GM12864 (cell line): ENCODE data around the gene APOBEC2.

ENCODE experiments used
- DNase-seq: peaks from one replicate; pipeline ENCODE4 v3.0.0-alpha.2; 2011; ENCODE audit warnings: low read depth
- H3K4me3 ChIP-seq: 2 replicates; pipeline ENCODE4 v1.5.1; 2011; ENCODE audit warnings: mild to moderate bottlenecking, low read depth, low read length, control low read depth
- TF ChIP-seq, protein P1 (sequence below): IDR thresholded peaks from 2 replicates; pipeline ENCODE4 v1.5.1; 2011; ENCODE audit warnings: low read depth, mild to moderate bottlenecking, moderate library complexity, low read length, control low read depth, inconsistent platforms; ENCODE audit errors: missing control alignments

APOBEC2 gene

DNA sequence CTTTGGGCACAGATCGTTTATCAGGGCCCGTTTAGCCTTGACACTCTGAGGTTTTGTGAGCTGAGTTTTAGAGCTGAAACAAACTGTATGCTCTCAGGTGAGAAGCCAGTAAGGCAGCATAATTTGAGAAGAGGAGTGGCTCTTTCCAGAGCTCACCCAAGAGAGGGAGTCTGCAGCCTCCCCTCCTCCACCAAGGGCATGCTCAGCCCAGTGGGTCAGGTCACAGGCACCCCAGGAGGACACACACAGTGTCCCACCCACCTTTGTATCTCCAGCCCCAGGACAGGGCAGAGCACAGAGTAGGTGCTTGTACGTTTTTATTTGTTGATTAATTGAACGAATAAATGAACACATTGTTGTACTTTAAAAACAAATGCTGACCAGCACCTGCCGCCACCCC lies 7.3 kb upstream of the APOBEC2 start:
- TF ChIP-seq, protein P1, sequence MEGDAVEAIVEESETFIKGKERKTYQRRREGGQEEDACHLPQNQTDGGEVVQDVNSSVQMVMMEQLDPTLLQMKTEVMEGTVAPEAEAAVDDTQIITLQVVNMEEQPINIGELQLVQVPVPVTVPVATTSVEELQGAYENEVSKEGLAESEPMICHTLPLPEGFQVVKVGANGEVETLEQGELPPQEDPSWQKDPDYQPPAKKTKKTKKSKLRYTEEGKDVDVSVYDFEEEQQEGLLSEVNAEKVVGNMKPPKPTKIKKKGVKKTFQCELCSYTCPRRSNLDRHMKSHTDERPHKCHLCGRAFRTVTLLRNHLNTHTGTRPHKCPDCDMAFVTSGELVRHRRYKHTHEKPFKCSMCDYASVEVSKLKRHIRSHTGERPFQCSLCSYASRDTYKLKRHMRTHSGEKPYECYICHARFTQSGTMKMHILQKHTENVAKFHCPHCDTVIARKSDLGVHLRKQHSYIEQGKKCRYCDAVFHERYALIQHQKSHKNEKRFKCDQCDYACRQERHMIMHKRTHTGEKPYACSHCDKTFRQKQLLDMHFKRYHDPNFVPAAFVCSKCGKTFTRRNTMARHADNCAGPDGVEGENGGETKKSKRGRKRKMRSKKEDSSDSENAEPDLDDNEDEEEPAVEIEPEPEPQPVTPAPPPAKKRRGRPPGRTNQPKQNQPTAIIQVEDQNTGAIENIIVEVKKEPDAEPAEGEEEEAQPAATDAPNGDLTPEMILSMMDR = no peak
- DNase-seq = no peak
- H3K4me3 ChIP-seq = no peak overlapping the region

DNA sequence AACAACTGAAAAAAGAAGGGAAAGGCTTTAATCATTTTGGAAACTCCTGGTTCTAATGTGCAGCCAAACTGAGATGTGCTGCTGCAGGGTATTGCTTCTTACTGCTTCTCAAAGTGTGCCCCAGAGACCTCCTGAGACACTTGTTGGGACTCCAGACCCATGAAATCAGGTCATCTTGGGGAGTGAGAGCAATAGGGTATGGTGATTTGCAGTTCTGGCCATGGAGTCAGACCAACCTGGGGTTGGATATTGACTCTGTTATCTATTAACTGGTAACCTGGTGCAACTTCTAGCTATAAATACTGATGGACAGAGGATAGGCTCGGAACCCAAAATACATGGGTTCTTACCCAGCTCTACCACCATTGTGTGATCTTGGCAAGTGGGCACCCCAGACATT lies 6.9 kb upstream of the APOBEC2 start:
- DNase-seq = no peak
- H3K4me3 ChIP-seq = no peak overlapping the region
- TF ChIP-seq, protein P1 = no peak

DNA sequence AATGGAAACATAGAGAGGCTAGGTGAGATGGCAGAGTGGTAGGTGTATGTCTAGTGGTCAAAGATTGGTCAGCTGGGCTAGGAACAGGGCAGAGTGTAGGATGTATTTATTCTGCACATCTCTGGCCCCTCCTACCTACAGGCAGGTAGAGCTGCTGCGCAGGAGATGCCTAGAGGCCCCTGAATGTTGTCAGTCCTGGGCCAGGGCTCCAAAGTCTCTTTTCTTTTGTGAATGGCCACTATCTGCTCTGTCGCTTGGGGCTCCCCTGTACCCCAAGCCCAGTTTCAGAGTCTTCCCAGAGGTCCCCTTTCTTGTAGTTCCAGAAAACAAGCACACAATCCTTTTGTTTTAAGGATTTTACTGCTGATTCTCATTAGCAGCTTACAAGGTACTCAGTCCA lies 5.7 kb upstream of the APOBEC2 start:
- TF ChIP-seq, protein P1 = no peak
- no peak for DNase-seq
- H3K4me3 ChIP-seq = no peak overlapping the region

DNA sequence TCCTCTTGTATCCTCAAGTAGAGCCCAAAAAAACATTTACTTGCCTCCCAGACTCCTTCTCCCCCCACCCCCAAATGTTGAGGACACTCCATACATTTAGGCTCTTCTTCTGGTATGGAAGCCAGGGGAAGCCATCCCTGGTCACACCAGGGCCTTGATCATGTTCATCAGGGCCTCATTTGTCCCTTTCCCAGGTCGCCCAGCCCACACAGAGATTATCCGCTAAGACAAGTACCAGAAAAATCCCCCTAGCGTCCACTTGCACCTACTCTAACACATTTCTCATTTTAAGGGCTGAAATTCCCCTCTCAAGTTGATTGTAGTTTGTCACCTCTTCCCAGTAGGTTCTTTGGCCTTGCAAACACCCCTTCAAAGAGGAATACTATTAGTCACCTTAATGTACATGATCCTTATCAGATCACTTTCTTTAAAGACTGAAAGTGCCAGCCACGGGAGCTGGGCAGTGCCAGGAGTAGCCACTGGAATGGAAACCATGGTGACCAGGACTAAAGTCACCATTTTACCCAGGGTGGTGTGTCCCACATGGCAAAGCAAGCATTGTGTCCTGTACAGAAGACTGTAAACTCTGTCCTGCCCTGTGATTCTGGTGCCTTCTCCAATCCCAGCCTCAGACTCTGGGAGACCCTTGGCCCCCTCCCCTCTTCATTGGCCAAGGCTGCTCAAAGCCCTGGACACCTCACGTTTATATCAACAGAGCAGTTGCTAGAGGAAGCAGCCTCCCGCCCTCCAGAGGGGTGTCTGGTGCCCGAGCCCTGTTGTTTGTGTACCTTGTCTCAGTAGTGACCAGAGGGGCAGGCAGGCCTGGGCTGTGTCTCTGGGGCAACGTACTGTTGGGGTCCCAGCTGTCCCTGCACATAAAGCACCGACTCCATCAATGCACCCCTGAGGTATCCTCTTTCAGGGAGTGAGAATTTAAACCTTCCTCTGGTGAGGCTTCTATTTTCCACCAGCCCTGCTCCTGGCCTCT lies 5.0 kb upstream of the APOBEC2 start:
- no peak for DNase-seq

DNA sequence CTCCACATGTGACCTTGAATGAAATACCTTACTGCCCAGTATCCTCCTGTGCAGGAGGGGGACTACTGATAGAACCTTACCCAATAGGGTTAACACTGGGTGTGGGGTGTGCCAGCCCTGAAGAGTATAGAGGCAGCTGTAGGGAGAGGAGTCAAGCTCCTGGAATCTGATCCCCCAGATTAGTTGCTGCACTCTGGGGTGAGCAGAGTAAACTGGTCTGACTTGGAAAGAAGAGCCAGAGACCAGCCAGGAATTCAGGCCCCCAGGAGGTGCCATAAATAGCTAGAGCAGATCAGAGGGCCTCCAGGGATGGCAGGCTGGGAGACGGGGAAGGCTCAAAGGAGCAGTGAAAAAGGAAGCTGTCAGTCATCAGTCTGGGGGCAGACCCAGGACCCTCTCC lies 3.5 kb upstream of the APOBEC2 start:
- H3K4me3 ChIP-seq = no peak overlapping the region
- DNase-seq = no peak
- TF ChIP-seq, protein P1 = no peak

More for the DNA sequence above, 5.0 kb upstream of the APOBEC2 start:
- TF ChIP-seq, protein P1 = no peak
- H3K4me3 ChIP-seq = no peak overlapping the region

DNA sequence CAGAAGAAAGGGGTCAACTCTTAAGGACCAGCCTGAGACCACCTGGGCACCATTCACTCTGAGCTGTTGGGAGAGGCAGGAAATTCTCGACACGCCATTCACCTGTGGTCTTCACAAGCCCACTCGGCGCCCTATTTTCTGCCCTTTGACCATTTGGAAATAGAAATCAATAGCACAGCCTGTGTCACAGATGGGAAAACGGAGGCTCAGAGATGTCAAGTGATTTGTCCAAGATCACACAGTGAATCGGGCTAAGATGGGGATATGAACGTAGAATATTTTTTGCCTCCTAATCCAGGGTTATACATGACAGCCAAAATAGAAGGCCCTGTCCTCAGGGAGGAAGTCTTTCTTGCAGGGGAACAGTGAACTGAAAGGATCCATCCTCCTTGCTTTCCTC lies 3.0 kb upstream of the APOBEC2 start:
- no peak for DNase-seq
- TF ChIP-seq, protein P1 = no peak
- H3K4me3 ChIP-seq = no peak overlapping the region
